Measurements from ENCODE around the gene ATP10D.
A peak's percentile ranks its signal among the peaks of the same experiment; 100 is the strongest.

ATP10D gene

DNA sequence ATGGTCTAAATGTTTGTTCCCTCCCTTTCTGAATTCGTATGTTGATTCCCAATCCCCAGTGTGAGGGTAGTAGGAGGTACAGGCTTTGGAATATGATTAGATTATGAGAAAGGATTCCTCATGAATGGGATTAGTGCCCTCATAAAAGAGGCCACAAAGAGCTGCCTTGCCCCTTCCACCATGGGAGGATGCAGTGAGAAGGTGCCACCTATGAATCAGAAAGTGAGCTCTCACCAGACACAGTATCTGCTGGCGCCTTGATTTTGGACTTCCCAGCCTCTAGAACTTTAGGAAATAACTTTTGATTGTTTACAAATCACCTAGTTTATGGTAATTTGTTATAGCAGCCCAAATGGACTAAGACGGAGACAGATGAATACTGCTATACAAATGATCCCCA lies 3.6 kb downstream of the ATP10D start:
- H3K27ac ChIP-seq: no peak overlapping the region
- TF ChIP-seq, protein P1, sequence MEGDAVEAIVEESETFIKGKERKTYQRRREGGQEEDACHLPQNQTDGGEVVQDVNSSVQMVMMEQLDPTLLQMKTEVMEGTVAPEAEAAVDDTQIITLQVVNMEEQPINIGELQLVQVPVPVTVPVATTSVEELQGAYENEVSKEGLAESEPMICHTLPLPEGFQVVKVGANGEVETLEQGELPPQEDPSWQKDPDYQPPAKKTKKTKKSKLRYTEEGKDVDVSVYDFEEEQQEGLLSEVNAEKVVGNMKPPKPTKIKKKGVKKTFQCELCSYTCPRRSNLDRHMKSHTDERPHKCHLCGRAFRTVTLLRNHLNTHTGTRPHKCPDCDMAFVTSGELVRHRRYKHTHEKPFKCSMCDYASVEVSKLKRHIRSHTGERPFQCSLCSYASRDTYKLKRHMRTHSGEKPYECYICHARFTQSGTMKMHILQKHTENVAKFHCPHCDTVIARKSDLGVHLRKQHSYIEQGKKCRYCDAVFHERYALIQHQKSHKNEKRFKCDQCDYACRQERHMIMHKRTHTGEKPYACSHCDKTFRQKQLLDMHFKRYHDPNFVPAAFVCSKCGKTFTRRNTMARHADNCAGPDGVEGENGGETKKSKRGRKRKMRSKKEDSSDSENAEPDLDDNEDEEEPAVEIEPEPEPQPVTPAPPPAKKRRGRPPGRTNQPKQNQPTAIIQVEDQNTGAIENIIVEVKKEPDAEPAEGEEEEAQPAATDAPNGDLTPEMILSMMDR (conservative IDR thresholded peaks at IDR 0.05): no peak

DNA sequence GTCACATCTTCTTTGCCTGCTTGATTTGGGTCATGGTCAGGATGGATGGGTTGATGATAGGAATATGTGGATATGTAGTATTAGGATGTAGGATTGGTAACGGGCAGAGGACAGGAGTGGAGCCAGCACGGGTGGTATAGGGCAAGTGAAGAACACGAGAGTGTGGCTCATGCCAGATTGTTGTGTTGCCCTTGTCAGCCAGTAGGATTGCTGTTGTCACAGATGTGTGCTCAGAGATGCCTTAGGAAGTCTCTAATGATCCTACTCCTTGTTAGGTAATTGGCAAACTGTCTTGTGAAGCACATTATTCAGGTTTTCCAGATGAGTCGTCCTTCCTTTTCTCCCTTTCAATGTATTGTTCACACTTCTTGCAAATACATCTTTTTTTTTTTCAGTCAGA lies 5.5 kb downstream of the ATP10D start:
- H3K27ac ChIP-seq: no peak overlapping the region
- TF ChIP-seq, protein P1 (conservative IDR thresholded peaks at IDR 0.05): peak; percentile 70

DNA sequence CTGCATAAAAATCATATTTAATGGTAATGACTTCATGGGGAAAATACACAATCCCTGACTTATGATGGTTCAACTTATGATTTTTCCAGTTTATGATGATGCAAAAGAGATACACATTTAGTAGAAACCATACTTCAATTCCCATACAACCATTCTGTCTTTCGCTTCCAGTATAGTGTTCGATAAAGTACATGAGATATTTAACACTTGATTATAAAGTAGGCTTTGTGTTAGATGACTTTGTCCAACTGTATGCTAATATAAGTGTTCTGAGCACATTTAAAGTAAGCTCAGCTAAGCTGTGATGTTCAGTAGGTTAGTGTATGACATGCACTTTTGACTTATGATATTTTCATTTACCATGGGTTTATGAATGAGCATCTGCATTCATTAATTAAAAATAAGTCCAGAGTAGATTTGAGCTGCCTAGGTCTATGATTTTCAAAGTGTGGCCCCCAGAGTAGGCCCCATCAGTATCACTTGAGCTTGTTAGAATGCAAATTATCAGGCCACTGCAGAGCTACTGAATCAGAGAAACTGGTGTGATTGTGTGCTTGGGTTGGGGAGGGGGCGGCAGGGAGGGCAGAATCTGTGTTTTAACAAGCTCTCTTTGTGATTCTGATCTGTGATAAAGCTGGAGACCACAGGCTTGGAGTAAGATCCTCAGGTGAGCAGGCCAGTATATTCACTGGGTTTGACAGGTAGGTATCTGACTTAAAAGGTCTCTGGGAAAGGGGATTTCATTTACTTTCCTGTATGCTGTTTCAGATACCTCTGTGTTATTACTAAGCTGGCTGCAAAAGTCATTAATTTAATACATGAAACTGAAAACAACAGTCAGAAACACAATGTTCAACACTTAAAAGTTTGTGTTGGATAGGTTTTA lies 8.4 kb downstream of the ATP10D start:
- TF ChIP-seq, protein P1 (conservative IDR thresholded peaks at IDR 0.05): no peak

DNA sequence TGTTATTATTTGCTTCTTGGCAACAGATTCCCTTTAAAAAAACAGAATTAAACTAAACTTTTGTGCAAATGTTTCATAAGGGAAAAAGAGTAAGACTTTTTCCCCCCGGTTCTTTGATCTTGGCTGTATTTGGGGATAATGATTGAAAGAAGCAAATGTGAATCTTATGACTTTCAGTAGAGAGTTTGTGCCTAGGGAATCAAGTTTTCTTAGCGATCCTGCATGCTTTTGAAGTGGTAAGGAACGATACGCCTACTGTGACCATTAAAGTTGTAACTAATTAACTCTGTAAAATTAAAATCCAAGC lies 9.0 kb downstream of the ATP10D start:
- TF ChIP-seq, protein P1 (conservative IDR thresholded peaks at IDR 0.05): no peak
- H3K27ac ChIP-seq: no peak overlapping the region

More for the DNA sequence above, 8.4 kb downstream of the ATP10D start:
- H3K27ac ChIP-seq: no peak overlapping the region

DNA sequence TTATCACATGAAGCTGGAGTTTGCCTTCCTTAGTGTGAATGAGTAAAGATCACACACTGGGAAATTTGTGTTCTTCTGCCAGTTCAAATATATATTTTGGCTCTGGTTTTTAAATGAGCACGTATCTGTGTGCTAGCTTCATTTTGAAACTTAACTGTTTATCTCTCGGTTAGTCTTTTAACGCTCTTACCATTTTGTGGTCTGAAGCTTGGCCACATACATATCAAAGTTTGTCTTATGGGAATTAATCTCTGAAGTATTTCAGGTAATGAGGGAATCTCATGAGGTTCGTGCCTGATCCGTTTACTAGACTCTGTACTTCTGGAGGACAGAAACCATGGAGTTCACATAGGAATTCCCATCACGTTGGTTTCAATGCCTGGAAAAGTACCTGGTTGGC lies 13.8 kb downstream of the ATP10D start:
- H3K27ac ChIP-seq: no peak overlapping the region
- TF ChIP-seq, protein P1 (conservative IDR thresholded peaks at IDR 0.05): no peak

DNA sequence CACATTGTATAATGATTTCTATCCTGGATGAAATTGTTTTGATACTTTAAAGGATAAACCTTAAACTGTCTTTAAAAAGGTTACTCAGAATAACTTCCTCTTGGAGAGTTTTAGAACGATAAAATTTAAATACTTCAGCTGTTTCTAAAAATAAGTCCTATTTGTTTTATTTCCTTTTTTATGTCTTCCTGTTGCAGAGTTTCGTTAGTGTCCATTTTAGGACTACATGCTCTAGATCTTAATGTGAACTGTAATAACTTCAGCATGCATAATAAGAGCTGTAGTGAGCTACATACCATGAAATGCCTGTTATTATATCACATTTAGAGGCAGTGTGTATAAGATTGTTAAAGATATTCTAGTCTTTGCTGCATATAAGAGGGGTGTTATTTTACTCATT lies 14.6 kb downstream of the ATP10D start:
- TF ChIP-seq, protein P1 (conservative IDR thresholded peaks at IDR 0.05): no peak
- no peak overlapping the region for H3K27ac ChIP-seq

DNA sequence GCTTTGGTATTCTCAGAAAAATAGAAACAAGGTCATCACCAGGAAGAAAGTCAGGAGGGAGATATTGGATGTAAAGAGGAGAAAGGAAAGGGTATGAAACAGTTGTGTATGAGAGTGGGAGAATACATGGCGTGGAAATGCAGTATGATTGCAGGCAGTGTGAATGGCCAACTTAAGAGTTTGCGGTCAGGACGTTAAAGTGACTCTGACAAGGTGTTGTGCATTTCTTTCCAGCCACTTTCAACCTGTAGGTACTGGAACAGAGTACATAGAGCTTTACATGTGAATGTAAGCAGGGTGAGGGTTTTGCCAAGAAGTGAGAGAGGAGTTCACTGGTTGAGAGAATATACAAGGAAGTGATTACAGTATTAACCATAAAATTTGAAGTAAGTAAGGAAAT lies 15.7 kb downstream of the ATP10D start:
- H3K27ac ChIP-seq: no peak overlapping the region
- TF ChIP-seq, protein P1 (conservative IDR thresholded peaks at IDR 0.05): no peak

All from VCaP (cell line).